NCI-H2029 (cell line): ENCODE results near the gene FAM234A.
"Not testable (repeated sequence)": the region's sequence is repeated elsewhere in the genome, so short reads cannot be mapped to it uniquely, and the experiment has no call there.

ENCODE experiments used
- DNase-seq: peaks from one replicate; lab custom pipeline; 2025; lab: John Stamatoyannopoulos, UW

Gene FAM234A

GRCh38 chr16:265711-266110 is 31.1 kb downstream of the FAM234A start:
- DNase-seq: no peak

GRCh38 chr16:266258-267164 is 31.9 kb downstream of the FAM234A start:
- DNase-seq: no peak

GRCh38 chr16:267562-267961 is 32.9 kb downstream of the FAM234A start:
- DNase-seq: not testable (repeated sequence)

GRCh38 chr16:268141-269053 is 33.8 kb downstream of the FAM234A start:
- DNase-seq: no peak

GRCh38 chr16:269061-269796 is 34.6 kb downstream of the FAM234A start:
- no peak for DNase-seq

GRCh38 chr16:270381-271255 is 36.0 kb downstream of the FAM234A start:
- DNase-seq: no peak

- DNase-seq: no peak
Measured at GRCh38 chr16:272633-273546, 38.3 kb downstream of the FAM234A start.

GRCh38 chr16:273547-274421 is 39.2 kb downstream of the FAM234A start:
- DNase-seq: no peak

GRCh38 chr16:275041-275641 is 40.5 kb downstream of the FAM234A start:
- DNase-seq: no peak

- no peak for DNase-seq
Measured at GRCh38 chr16:275786-276232, 41.2 kb downstream of the FAM234A start, which contains the start of gene RGS11. Gene RGS11 (minus strand): TSS chr16:275944. CDS start chr16:275911, 33 bp downstream.

- no peak for DNase-seq
Measured at GRCh38 chr16:276426-277077, 41.9 kb downstream of the FAM234A start.

GRCh38 chr16:278863-279366 is 44.3 kb downstream of the FAM234A start:
- DNase-seq: peak; percentile 87

- no peak for DNase-seq
Measured at GRCh38 chr16:279531-279930, 44.9 kb downstream of the FAM234A start.

GRCh38 chr16:280005-280460 is 45.4 kb downstream of the FAM234A start:
- DNase-seq: no peak

GRCh38 chr16:280552-280951 is 45.9 kb downstream of the FAM234A start, which contains the start of gene ARHGDIG:
Gene ARHGDIG (plus strand): TSS chr16:280591. CDS start chr16:280681, 90 bp downstream.
- DNase-seq: no peak

- DNase-seq: no peak
Measured at GRCh38 chr16:280991-281659, 46.5 kb downstream of the FAM234A start.
